Measurements from ENCODE around the gene TNFRSF17.
"Not testable (repeated sequence)": the region's sequence is repeated elsewhere in the genome, so short reads cannot be mapped to it uniquely, and the experiment has no call there.

The TNFRSF17 gene

GRCh38 chr16:11957591-11958395 lies 7.2 kb upstream of the TNFRSF17 start:
- Histone ChIP-seq H3K9ac (ENCODE audit: low read depth, low read length) (no peak overlapping the region), H3K4me2 (ENCODE audit: insufficient read depth, low read length) (no peak overlapping the region), H2AFZ (ENCODE audit: low read depth, low read length) (no peak overlapping the region), H4K20me1 (ENCODE audit: insufficient read depth, low read length) (no peaks in the 10 kb centered on the region), H3K27ac (ENCODE audit: low read length) (no peak overlapping the region), H3K9me3 (ENCODE audit: insufficient read depth, low read length, severe bottlenecking) (no peaks in the 10 kb centered on the region), H3K79me2 (ENCODE audit: insufficient read depth, low read length) (no peaks in the 10 kb centered on the region), H3K27me3 (ENCODE audit: insufficient read depth, low read length, poor library complexity) (no peaks in the 10 kb centered on the region), H3K4me3 (ENCODE audit: low read depth in 1 of 2, low read length in 2 of 2) (no peak overlapping the region), H3K4me1 (ENCODE audit: insufficient read depth, low read length) (no peaks in the 10 kb centered on the region), H3K36me3 (ENCODE audit: insufficient read depth, low read length) (no peaks in the 10 kb centered on the region)
- no peak for ATAC-seq (ENCODE audit: insufficient read depth, low read depth)
- TF ChIP-seq CTCF (IDR thresholded peaks at IDR 0.05; ENCODE audit: borderline replicate concordance, extremely low read depth, low read length, poor library complexity, severe bottlenecking): no peak
- TF ChIP-seq EZH2 (IDR thresholded peaks at IDR 0.05; ENCODE audit: borderline replicate concordance, low read depth, low read length, severe bottlenecking): no peak
- no peak for DNase-seq

- H3K27ac ChIP-seq (ENCODE audit: low read length); H4K20me1 ChIP-seq (ENCODE audit: insufficient read depth, low read length): not testable (repeated sequence)
Measured at GRCh38 chr16:11962457-11962856, 2.6 kb upstream of the TNFRSF17 start.

GRCh38 chr16:11962978-11963377 lies 2.0 kb upstream of the TNFRSF17 start:
- not testable (repeated sequence) for H3K9me3 ChIP-seq (ENCODE audit: insufficient read depth, low read length, severe bottlenecking); H3K79me2 ChIP-seq (ENCODE audit: insufficient read depth, low read length); H3K9ac ChIP-seq (ENCODE audit: low read depth, low read length); ATAC-seq (ENCODE audit: insufficient read depth, low read depth); H4K20me1 ChIP-seq (ENCODE audit: insufficient read depth, low read length); H3K36me3 ChIP-seq (ENCODE audit: insufficient read depth, low read length); DNase-seq; H3K4me3 ChIP-seq (ENCODE audit: low read depth in 1 of 2, low read length in 2 of 2); H3K27ac ChIP-seq (ENCODE audit: low read length); H3K4me2 ChIP-seq (ENCODE audit: insufficient read depth, low read length); H3K27me3 ChIP-seq (ENCODE audit: insufficient read depth, low read length, poor library complexity); H2AFZ ChIP-seq (ENCODE audit: low read depth, low read length); H3K4me1 ChIP-seq (ENCODE audit: insufficient read depth, low read length)

More at GRCh38 chr16:11962457-11962856, 2.6 kb upstream of the TNFRSF17 start:
- not testable (repeated sequence) for DNase-seq; H3K27me3 ChIP-seq (ENCODE audit: insufficient read depth, low read length, poor library complexity); H3K9ac ChIP-seq (ENCODE audit: low read depth, low read length); H3K4me1 ChIP-seq (ENCODE audit: insufficient read depth, low read length); H3K4me2 ChIP-seq (ENCODE audit: insufficient read depth, low read length); ATAC-seq (ENCODE audit: insufficient read depth, low read depth); H3K36me3 ChIP-seq (ENCODE audit: insufficient read depth, low read length); H3K79me2 ChIP-seq (ENCODE audit: insufficient read depth, low read length); H2AFZ ChIP-seq (ENCODE audit: low read depth, low read length); H3K4me3 ChIP-seq (ENCODE audit: low read depth in 1 of 2, low read length in 2 of 2); H3K9me3 ChIP-seq (ENCODE audit: insufficient read depth, low read length, severe bottlenecking)

- H3K27ac ChIP-seq (ENCODE audit: low read length): no peak overlapping the region
- DNase-seq (no peak), ATAC-seq (ENCODE audit: insufficient read depth, low read depth) (no peak)
- no peaks in the 10 kb centered on the region for H4K20me1 ChIP-seq (ENCODE audit: insufficient read depth, low read length)
- H3K4me3 ChIP-seq (ENCODE audit: low read depth in 1 of 2, low read length in 2 of 2): no peak overlapping the region
- TF ChIP-seq EZH2 (IDR thresholded peaks at IDR 0.05; ENCODE audit: borderline replicate concordance, low read depth, low read length, severe bottlenecking): no peak
- no peak for TF ChIP-seq CTCF (IDR thresholded peaks at IDR 0.05; ENCODE audit: borderline replicate concordance, extremely low read depth, low read length, poor library complexity, severe bottlenecking)
- no peaks in the 10 kb centered on the region for H3K79me2 ChIP-seq (ENCODE audit: insufficient read depth, low read length)
- no peak overlapping the region for H3K9ac ChIP-seq (ENCODE audit: low read depth, low read length)
- no peaks in the 10 kb centered on the region for H3K36me3 ChIP-seq (ENCODE audit: insufficient read depth, low read length)
- H2AFZ ChIP-seq (ENCODE audit: low read depth, low read length): no peak overlapping the region
- H3K4me1 ChIP-seq (ENCODE audit: insufficient read depth, low read length): no peaks in the 10 kb centered on the region
- H3K27me3 ChIP-seq (ENCODE audit: insufficient read depth, low read length, poor library complexity): no peaks in the 10 kb centered on the region
- H3K4me2 ChIP-seq (ENCODE audit: insufficient read depth, low read length): no peak overlapping the region
- H3K9me3 ChIP-seq (ENCODE audit: insufficient read depth, low read length, severe bottlenecking): no peaks in the 10 kb centered on the region
Measured at GRCh38 chr16:11963706-11964105, 1.3 kb upstream of the TNFRSF17 start.
